Measurements from ENCODE around the gene PSMD8. TPM values are rescaled to one million over a fixed set of nuclear protein-coding genes. Genes with fewer than 3 reads are reported as not detected.
"Not testable (repeated sequence)": the region's sequence is repeated elsewhere in the genome, so short reads cannot be mapped to it uniquely, and the experiment has no call there.

The PSMD8 gene
- total and polyA plus RNA-seq, 4 donors = 89.3 to 134 (median 119) TPM

DNA sequence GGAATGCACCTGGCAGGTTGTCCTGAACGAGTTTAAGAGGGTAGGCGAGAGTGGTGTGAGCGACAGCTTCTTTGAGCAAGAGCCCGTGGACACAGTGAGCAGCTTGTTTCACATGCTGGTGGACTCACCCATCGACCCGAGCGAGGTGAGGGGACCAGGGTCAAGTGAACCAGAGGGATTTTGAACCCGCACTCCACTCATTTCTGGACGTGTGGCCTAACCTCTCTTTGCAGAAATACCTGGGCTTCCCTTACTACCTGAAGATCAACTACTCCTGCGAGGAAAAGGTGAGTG, 37.1 kb upstream of the PSMD8 start:
- Histone ChIP-seq H3K4me3 (ENCODE audit: low read depth in 1 of 3, low read length in 3 of 3) (peak overlapping the region; percentile 12 to 71 (median 16)), H3K27me3 (ENCODE audit: control insufficient read depth in 4 of 4, insufficient read depth in 4 of 4, low read length in 3 of 4) (no peaks in the 10 kb centered on the region), H3K4me1 (ENCODE audit: control insufficient read depth in 4 of 4, insufficient read depth in 4 of 4, low read length in 3 of 4) (peaks cover 3 to 15% (median 4%) of the 10 kb centered on the region in 4 donors), H3K27ac (ENCODE audit: low read depth in 1 of 2, low read length in 2 of 2) (no peak overlapping the region), H3K36me3 (ENCODE audit: control insufficient read depth in 4 of 4, insufficient read depth in 3 of 4, low read depth in 1 of 4, low read length in 3 of 4) (no peaks in the 10 kb centered on the region), H3K9me3 (ENCODE audit: control insufficient read depth in 4 of 4, low read length in 3 of 4) (no peaks in the 10 kb centered on the region), H3K9ac (ENCODE audit: low read depth in 1 of 2, low read length in 2 of 2) (no peak overlapping the region)
- WGBS = 73% methylated on average over 10 of the region's 10 CpGs
- TF ChIP-seq FOXA2 (IDR thresholded peaks at IDR 0.05) (no peak), RAD21 (IDR thresholded peaks at IDR 0.05) (no peak), TAF1 (conservative IDR thresholded peaks at IDR 0.05) (no peak), EGR1 (IDR thresholded peaks at IDR 0.05; ENCODE audit: low read depth in 2 of 2) (no peak), SP1 (IDR thresholded peaks at IDR 0.05) (no peak), HNF4G (IDR thresholded peaks at IDR 0.05) (no peak), YY1 (IDR thresholded peaks at IDR 0.05) (no peak), NR2F2 (IDR thresholded peaks at IDR 0.05) (no peak), HNF4A (conservative IDR thresholded peaks at IDR 0.05) (no peak), GABPA (IDR thresholded peaks at IDR 0.05 in 1 of 2, conservative IDR thresholded peaks at IDR 0.05 in 1 of 2) (no peak), FOXA1 (IDR thresholded peaks at IDR 0.05) (no peak), JUND (IDR thresholded peaks at IDR 0.05) (no peak), RXRA (IDR thresholded peaks at IDR 0.05) (no peak)
- TF ChIP-seq, protein P1, sequence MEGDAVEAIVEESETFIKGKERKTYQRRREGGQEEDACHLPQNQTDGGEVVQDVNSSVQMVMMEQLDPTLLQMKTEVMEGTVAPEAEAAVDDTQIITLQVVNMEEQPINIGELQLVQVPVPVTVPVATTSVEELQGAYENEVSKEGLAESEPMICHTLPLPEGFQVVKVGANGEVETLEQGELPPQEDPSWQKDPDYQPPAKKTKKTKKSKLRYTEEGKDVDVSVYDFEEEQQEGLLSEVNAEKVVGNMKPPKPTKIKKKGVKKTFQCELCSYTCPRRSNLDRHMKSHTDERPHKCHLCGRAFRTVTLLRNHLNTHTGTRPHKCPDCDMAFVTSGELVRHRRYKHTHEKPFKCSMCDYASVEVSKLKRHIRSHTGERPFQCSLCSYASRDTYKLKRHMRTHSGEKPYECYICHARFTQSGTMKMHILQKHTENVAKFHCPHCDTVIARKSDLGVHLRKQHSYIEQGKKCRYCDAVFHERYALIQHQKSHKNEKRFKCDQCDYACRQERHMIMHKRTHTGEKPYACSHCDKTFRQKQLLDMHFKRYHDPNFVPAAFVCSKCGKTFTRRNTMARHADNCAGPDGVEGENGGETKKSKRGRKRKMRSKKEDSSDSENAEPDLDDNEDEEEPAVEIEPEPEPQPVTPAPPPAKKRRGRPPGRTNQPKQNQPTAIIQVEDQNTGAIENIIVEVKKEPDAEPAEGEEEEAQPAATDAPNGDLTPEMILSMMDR (IDR thresholded peaks at IDR 0.05; ENCODE audit: low read depth, low read length, missing input control) = no peak
- TF ChIP-seq, protein P2, sequence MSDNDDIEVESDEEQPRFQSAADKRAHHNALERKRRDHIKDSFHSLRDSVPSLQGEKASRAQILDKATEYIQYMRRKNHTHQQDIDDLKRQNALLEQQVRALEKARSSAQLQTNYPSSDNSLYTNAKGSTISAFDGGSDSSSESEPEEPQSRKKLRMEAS (IDR thresholded peaks at IDR 0.05) = no peak
- TF ChIP-seq, protein P3, sequence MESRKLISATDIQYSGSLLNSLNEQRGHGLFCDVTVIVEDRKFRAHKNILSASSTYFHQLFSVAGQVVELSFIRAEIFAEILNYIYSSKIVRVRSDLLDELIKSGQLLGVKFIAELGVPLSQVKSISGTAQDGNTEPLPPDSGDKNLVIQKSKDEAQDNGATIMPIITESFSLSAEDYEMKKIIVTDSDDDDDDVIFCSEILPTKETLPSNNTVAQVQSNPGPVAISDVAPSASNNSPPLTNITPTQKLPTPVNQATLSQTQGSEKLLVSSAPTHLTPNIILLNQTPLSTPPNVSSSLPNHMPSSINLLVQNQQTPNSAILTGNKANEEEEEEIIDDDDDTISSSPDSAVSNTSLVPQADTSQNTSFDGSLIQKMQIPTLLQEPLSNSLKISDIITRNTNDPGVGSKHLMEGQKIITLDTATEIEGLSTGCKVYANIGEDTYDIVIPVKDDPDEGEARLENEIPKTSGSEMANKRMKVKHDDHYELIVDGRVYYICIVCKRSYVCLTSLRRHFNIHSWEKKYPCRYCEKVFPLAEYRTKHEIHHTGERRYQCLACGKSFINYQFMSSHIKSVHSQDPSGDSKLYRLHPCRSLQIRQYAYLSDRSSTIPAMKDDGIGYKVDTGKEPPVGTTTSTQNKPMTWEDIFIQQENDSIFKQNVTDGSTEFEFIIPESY (IDR thresholded peaks at IDR 0.05) = no peak
- TF ChIP-seq, protein P4, sequence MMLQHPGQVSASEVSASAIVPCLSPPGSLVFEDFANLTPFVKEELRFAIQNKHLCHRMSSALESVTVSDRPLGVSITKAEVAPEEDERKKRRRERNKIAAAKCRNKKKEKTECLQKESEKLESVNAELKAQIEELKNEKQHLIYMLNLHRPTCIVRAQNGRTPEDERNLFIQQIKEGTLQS (IDR thresholded peaks at IDR 0.05) = no peak
- TF ChIP-seq, protein P5, sequence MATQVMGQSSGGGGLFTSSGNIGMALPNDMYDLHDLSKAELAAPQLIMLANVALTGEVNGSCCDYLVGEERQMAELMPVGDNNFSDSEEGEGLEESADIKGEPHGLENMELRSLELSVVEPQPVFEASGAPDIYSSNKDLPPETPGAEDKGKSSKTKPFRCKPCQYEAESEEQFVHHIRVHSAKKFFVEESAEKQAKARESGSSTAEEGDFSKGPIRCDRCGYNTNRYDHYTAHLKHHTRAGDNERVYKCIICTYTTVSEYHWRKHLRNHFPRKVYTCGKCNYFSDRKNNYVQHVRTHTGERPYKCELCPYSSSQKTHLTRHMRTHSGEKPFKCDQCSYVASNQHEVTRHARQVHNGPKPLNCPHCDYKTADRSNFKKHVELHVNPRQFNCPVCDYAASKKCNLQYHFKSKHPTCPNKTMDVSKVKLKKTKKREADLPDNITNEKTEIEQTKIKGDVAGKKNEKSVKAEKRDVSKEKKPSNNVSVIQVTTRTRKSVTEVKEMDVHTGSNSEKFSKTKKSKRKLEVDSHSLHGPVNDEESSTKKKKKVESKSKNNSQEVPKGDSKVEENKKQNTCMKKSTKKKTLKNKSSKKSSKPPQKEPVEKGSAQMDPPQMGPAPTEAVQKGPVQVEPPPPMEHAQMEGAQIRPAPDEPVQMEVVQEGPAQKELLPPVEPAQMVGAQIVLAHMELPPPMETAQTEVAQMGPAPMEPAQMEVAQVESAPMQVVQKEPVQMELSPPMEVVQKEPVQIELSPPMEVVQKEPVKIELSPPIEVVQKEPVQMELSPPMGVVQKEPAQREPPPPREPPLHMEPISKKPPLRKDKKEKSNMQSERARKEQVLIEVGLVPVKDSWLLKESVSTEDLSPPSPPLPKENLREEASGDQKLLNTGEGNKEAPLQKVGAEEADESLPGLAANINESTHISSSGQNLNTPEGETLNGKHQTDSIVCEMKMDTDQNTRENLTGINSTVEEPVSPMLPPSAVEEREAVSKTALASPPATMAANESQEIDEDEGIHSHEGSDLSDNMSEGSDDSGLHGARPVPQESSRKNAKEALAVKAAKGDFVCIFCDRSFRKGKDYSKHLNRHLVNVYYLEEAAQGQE (IDR thresholded peaks at IDR 0.05) = no peak
- DNase-seq (ENCODE audit: low spot score) = no peak

DNA sequence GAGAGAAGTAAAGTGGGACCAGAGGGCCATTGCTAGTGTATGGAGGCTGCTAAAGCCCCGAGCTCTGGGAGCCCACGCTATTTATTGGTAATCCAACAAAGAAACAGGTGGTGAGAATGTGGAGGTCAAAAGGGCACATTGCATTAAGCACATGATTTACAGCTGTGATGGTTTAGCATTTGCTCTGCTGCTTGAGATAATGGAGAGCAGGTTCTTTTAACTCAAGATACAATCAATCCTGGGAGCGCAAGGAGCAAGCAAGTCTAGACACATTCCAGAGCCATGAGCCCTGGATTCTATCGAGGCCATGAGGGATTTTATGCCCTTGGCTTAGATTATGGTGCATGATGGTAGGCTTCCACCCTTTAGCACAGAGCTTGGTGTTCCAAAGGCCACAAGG, 35.4 kb upstream of the PSMD8 start:
- not testable (repeated sequence) for H3K27ac ChIP-seq (ENCODE audit: low read depth in 1 of 2, low read length in 2 of 2); H3K9me3 ChIP-seq (ENCODE audit: control insufficient read depth in 4 of 4, low read length in 3 of 4); H3K36me3 ChIP-seq (ENCODE audit: control insufficient read depth in 4 of 4, insufficient read depth in 3 of 4, low read depth in 1 of 4, low read length in 3 of 4); H3K4me3 ChIP-seq (ENCODE audit: low read depth in 1 of 3, low read length in 3 of 3); H3K27me3 ChIP-seq (ENCODE audit: control insufficient read depth in 4 of 4, insufficient read depth in 4 of 4, low read length in 3 of 4); DNase-seq (ENCODE audit: low spot score); H3K9ac ChIP-seq (ENCODE audit: low read depth in 1 of 2, low read length in 2 of 2)
- 73% methylated on average over 4 of the region's 4 CpGs for WGBS
- H3K4me1 ChIP-seq (ENCODE audit: control insufficient read depth in 4 of 4, insufficient read depth in 4 of 4, low read length in 3 of 4) = peaks cover 3 to 15% (median 4%) of the 10 kb centered on the region in 4 donors

All from liver (tissue), 9 donors.